Activated CD8-positive, alpha-beta memory T cell treated with anti-CD3 and anti-CD28 coated beads, Interleukin-2, amount 10 ng/mL, durations not matched to agents 7 days and 5 days (primary cell): ENCODE data around the gene MIP. TPM values are rescaled to one million over a fixed set of nuclear protein-coding genes. Genes with fewer than 3 reads are reported as not detected.

Experiments
- ATAC-seq: fragments of 150-1000 bp; cut with Tn5 transposase; one replicate; pipeline ENCODE4 v1.10.0; 2021; ENCODE audit warnings: moderate library complexity
- CTCF ChIA-PET: fragments of 350-600 bp; sonication (Branson Sonifier 250); formaldehyde crosslinking; loops from one replicate; lab custom pipeline; 2021; ENCODE audit warnings: antibody characterized with exemption; lab: Charles Lee
- DNase-seq: peaks from one replicate; pipeline ENCODE4 v3.0.0-alpha.2; 2020
- H3K27ac Mint-ChIP-seq: one replicate; pipeline ENCODE4 v1.8.0; 2021; ENCODE audit warnings: mild to moderate bottlenecking, mixed read lengths
- H3K27me3 Mint-ChIP-seq: one replicate; pipeline ENCODE4 v1.8.0; 2021; ENCODE audit warnings: mixed read lengths
- H3K36me3 Mint-ChIP-seq: one replicate; pipeline ENCODE4 v1.8.0; 2021; ENCODE audit warnings: mild to moderate bottlenecking, mixed read lengths
- H3K4me1 Mint-ChIP-seq: one replicate; pipeline ENCODE4 v1.8.0; 2021; ENCODE audit warnings: mixed read lengths
- H3K4me3 Mint-ChIP-seq: one replicate; pipeline ENCODE4 v1.8.0; 2021; ENCODE audit warnings: mild to moderate bottlenecking, moderate library complexity, mixed read lengths
- H3K9me3 Mint-ChIP-seq: one replicate; pipeline ENCODE4 v1.8.0; 2022; ENCODE audit warnings: low read depth, mixed read lengths
- total RNA-seq, 2 experiments: library from RNA; stranded (reverse); gene quantifications; one replicate each; pipeline ENCODE4 v1.2.3, GENCODE V29; 2021

MIP gene
- total RNA-seq, 2 experiments from 2014 or later, result not detected

DNA sequence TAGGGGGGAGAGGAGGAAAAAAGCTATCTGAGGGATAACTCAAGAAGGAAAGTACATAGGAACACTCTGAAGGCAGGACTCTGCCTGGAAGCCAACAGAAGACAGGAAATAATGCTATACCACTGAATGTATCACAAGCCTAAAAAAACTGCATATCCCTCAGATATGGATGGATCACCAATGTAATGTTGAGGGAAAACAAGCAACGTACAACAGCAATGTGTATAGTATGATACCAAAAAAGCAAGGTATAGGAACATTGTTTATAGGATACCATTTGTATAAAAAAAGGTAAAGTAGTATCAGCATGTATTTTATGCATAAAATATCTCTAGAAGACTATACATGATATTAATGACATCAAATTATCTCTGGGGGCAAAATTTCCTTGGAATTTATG is 30.1 kb upstream of the MIP start:
- peaks cover 25% of the 10 kb centered on the region for H3K27me3 Mint-ChIP-seq
- peaks cover 26% of the 10 kb centered on the region for H3K4me1 Mint-ChIP-seq
- H3K4me3 Mint-ChIP-seq, result no peak overlapping the region
- no peaks in the 10 kb centered on the region for H3K9me3 Mint-ChIP-seq
- CTCF ChIA-PET, result no interaction called here
- peaks cover 3% of the 10 kb centered on the region for H3K36me3 Mint-ChIP-seq
- no peak overlapping the region for H3K27ac Mint-ChIP-seq
- no peak for DNase-seq
- no peak for ATAC-seq

DNA sequence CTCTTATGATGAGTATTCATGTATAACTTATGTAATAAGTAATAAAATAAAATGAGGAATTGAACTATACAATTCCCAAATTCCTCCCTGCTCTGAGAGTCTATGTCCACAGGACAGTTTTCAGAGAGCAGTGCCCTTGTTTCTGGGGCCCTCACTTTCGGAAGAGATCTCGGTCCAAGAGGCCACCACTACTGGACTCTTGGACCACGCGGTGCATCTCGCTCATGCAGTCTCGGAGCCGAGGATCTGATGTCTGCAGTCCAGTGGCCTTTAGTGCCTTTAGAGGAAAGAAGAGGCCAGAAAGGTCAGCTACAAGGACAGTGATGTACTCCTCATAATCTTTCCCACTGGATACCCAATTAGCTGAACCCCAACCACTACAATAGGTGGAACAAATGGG is 25.2 kb upstream of the MIP start:
- Mint-ChIP-seq H3K27me3 (no peaks in the 10 kb centered on the region), H3K9me3 (no peaks in the 10 kb centered on the region), H3K4me3 (no peak overlapping the region), H3K36me3 (peaks cover 2% of the 10 kb centered on the region), H3K4me1 (peaks cover 9% of the 10 kb centered on the region), H3K27ac (no peak overlapping the region)
- CTCF ChIA-PET, result interaction anchor here (1.5 to 2.9 kb wide), 2 partner anchors 12 to 34 kb away, joined by 4 to 7 read pairs; no protein-coding TSS in a partner anchor
- DNase-seq (no peak), ATAC-seq (no peak)

DNA sequence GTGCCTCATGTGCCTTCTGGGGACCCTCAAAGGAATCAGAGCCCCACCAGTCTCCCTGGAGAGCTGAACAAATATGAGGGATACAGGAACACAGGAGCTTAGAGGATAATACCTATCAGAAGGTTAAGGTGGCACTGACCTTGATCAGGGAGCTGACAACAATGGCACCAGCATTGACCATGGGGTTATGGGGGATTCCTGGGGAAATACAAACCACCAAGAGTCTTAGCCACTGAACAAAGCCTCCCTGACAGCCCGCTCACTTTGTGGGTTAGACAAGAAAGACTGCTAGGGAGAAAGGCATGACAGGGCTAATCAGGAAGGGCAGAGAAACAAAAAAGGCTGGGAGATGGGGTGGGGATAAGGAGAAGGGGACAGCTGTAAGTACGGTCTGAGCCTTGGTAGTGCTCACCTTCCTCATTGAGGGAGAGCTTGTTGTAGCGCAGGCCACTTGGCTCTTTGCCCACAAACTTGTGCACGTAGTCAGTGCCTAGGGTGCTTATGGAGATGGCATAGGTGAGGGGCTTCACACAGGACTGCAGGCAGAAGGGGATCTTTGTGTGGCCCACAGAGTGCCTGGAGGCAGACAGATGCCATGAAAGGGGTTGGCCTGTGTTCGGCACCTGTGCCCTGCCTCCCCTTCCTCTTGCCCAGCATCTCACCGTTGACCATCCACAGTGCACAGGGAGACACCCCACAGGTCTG is 23.2 kb upstream of the MIP start:
- H3K4me1 Mint-ChIP-seq, result peaks cover 9% of the 10 kb centered on the region
- no peak overlapping the region for H3K27ac Mint-ChIP-seq
- DNase-seq, result no peak
- H3K9me3 Mint-ChIP-seq, result no peaks in the 10 kb centered on the region
- H3K36me3 Mint-ChIP-seq, result peaks cover 4% of the 10 kb centered on the region
- ATAC-seq, result no peak
- no peaks in the 10 kb centered on the region for H3K27me3 Mint-ChIP-seq
- H3K4me3 Mint-ChIP-seq, result no peak overlapping the region
- CTCF ChIA-PET, result interaction anchor here (0.5 to 2.9 kb wide), 3 partner anchors 14 to 137 kb away, joined by 3 to 7 read pairs (median 4); no protein-coding TSS in a partner anchor

GRCh38 chr12:56476972-56477432 is 22.5 kb upstream of the MIP start:
- CTCF ChIA-PET, result no interaction called here
- DNase-seq, result no peak
- Mint-ChIP-seq H3K9me3 (no peaks in the 10 kb centered on the region), H3K36me3 (peaks cover 4% of the 10 kb centered on the region), H3K27ac (no peak overlapping the region), H3K4me1 (peaks cover 9% of the 10 kb centered on the region), H3K4me3 (no peak overlapping the region), H3K27me3 (no peaks in the 10 kb centered on the region)
- no peak for ATAC-seq

DNA sequence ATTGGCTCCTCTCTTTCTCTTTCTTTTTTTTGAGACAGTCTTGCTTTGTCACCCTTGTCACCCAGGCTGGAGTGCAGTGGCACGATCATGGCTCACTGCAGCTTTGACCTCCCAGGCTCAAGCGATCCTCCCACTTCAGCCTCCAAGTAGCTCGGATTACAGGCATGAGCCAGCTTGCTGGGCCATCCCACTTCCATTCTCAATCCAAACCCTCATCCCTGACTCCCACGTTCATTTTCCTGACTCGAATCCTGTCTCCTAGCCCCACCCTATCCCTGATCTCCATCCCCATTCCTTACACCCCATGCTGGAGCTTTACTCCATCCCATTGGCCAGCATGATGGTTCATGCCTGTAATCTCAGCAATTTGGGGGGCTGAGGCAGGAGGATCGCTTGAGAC is 21.7 kb upstream of the MIP start:
- CTCF ChIA-PET, result interaction anchor here (1.2 kb wide), 1 partner anchor 38 kb away, joined by 3 read pairs; no protein-coding TSS in a partner anchor
- ATAC-seq (no peak), DNase-seq (no peak)
- Mint-ChIP-seq H3K36me3 (peaks cover 4% of the 10 kb centered on the region), H3K4me1 (peaks cover 9% of the 10 kb centered on the region), H3K4me3 (no peak overlapping the region), H3K27me3 (no peaks in the 10 kb centered on the region), H3K9me3 (no peaks in the 10 kb centered on the region), H3K27ac (no peak overlapping the region)

DNA sequence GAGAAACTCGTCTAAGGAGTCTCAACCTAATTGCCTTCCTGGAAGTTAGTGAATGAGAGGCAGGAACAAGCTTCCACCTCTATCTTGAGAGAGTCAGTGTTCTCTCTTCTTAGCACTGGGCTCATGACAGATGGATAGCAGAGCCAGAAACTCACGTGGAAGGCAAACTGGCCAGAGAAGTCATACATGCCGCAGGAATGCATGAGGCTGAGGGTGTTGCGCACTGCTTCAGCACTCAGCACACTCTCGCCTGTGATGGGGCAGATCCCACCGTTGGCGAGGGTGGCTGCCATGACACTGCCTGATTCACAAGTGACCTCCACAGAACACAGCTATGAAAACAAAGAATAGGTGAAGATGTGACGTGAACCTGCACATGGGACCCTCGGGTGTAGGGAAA is 19.9 kb upstream of the MIP start:
- H3K27me3 Mint-ChIP-seq, result no peaks in the 10 kb centered on the region
- no peak overlapping the region for H3K4me3 Mint-ChIP-seq
- DNase-seq (no peak), ATAC-seq (no peak)
- H3K36me3 Mint-ChIP-seq, result peaks cover 12% of the 10 kb centered on the region
- H3K9me3 Mint-ChIP-seq, result no peaks in the 10 kb centered on the region
- CTCF ChIA-PET, result interaction anchor here (0.7 kb wide), 1 partner anchor 69 kb away, joined by 3 read pairs; no protein-coding TSS in a partner anchor
- peaks cover 13% of the 10 kb centered on the region for H3K4me1 Mint-ChIP-seq
- no peak overlapping the region for H3K27ac Mint-ChIP-seq

DNA sequence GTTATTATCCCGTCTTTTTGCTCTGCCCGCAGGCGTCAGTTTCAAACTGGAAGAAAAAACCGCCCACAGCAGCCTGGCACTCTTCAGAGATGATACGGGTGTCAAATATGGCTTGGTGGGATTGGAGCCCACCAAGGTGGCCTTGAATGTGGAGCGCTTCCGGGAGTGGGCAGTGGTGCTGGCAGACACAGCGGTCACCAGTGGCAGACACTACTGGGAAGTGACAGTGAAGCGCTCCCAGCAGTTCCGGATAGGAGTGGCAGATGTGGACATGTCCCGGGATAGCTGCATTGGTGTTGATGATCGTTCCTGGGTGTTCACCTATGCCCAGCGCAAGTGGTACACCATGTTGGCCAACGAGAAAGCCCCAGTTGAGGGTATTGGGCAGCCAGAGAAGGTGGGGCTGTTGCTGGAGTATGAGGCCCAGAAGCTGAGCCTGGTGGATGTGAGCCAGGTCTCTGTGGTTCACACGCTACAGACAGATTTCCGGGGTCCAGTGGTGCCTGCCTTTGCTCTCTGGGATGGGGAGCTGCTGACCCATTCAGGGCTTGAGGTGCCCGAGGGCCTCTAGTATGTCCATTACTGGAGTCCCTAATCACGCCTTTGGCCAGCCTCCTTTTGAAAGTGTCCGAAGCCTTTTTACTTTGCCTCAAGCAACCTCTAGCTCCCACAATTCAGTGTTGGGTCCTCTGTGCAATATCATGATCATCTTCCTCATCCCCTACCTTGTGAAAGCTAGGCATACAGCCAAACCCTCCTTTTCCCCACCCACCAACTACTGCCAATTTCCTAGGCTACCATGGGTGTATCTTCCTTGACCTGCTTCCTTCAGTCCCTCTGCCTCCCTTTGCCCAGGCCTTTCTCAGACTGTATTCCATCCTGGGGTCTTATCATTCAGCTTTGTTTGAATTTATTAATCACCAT is 14.8 kb upstream of the MIP start:
- Mint-ChIP-seq H3K4me1 (peaks cover 26% of the 10 kb centered on the region), H3K9me3 (no peaks in the 10 kb centered on the region), H3K27me3 (no peaks in the 10 kb centered on the region), H3K36me3 (peaks cover 10% of the 10 kb centered on the region), H3K27ac (peak overlapping the region; percentile 95), H3K4me3 (peak overlapping the region; percentile 97)
- peak; percentile 48 for DNase-seq
- CTCF ChIA-PET, result interaction anchor here (0.6 to 2.2 kb wide), 6 partner anchors 11 to 730 kb away, joined by 3 to 7 read pairs (median 3); partner anchors contain the start of genes TIMELESS and ZC3H10
- ATAC-seq, result no peak

DNA sequence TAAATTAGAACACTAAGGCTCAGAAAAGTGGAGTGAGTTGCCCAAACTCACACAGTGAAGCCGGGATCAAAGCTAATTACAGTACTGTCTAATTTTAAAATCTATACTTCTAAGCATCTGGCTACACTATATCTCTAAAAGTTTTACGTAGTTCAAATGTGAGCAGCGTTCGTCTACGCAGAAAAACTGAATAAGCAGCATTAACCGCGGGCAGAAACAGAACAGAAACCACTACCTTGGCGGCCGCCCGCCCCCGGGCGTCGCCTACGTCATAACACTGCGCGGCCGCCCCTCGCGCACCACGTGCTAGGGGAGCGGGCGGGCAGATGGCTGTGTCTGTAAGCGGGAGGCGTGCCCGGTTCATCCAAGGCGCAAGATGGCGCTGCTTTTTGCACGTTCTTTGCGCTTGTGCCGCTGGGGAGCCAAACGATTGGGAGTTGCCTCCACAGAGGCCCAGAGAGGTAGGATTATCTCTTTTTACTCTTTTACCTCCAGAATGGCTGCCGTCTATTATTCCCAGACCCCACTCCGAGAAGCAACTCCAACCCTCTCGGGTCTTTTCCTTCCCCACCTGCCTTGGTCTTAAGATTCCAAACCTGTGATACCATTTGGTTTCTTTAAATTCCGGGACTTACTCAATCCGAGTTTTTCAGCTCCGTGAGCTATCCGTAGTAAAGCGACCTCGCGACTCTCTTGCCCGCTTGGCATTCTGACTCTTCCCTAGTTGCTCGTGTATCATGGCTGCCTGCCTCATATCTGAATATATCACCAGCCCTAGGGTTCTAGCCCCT is 14.0 kb upstream of the MIP start, which contains the start of gene SPRYD4:
SPRYD4 (plus strand) TSS at position 363 of the 791 bp plus-strand sequence; CDS start at position 377, 14 bp downstream.
- ATAC-seq, result peak; percentile 96
- CTCF ChIA-PET, result interaction anchor here (0.8 to 2.2 kb wide), 7 partner anchors 12 to 277 kb away, joined by 3 to 7 read pairs (median 3); partner anchors contain the start of genes COQ10A, STAT2 and TIMELESS
- Mint-ChIP-seq H3K27ac (peak within 1 kb of the TSS; percentile 95), H3K27me3 (no peaks in the 10 kb centered on the region), H3K36me3 (peaks cover 8% of the 10 kb centered on the region), H3K4me1 (peaks cover 29% of the 10 kb centered on the region), H3K9me3 (no peaks in the 10 kb centered on the region), H3K4me3 (peak within 1 kb of the TSS; percentile 97)
- peak; percentile 95 for DNase-seq

- no peaks in the 10 kb centered on the region for H3K27me3 Mint-ChIP-seq
- ATAC-seq, result no peak
- no peak overlapping the region for H3K4me3 Mint-ChIP-seq
- no peak overlapping the region for H3K27ac Mint-ChIP-seq
- no peaks in the 10 kb centered on the region for H3K36me3 Mint-ChIP-seq
- peaks cover 9% of the 10 kb centered on the region for H3K4me1 Mint-ChIP-seq
- no peak for DNase-seq
- CTCF ChIA-PET, result interaction anchor here (0.5 to 3.4 kb wide), 7 partner anchors 11 to 273 kb away, joined by 3 to 36 read pairs (median 17); partner anchors contain the start of genes CNPY2, SMARCC2 and TIMELESS
- H3K9me3 Mint-ChIP-seq, result no peaks in the 10 kb centered on the region
Measured at GRCh38 chr12:56462565-56462964, 8.1 kb upstream of the MIP start.

- ATAC-seq (no peak), DNase-seq (no peak)
- no peaks in the 10 kb centered on the region for H3K36me3 Mint-ChIP-seq
- CTCF ChIA-PET, result interaction anchor here (0.6 to 3.3 kb wide), 6 partner anchors 12 to 310 kb away, joined by 3 to 22 read pairs (median 4); partner anchors contain the start of genes SMARCC2 and TIMELESS
- peaks cover 5% of the 10 kb centered on the region for H3K4me1 Mint-ChIP-seq
- no peaks in the 10 kb centered on the region for H3K9me3 Mint-ChIP-seq
- H3K4me3 Mint-ChIP-seq, result no peak overlapping the region
- H3K27ac Mint-ChIP-seq, result no peak overlapping the region
- no peaks in the 10 kb centered on the region for H3K27me3 Mint-ChIP-seq
Measured at GRCh38 chr12:56461235-56462159, 7.0 kb upstream of the MIP start.

GRCh38 chr12:56457817-56458216 is 3.4 kb upstream of the MIP start:
- CTCF ChIA-PET, result interaction anchor here (0.6 to 1.4 kb wide), 2 partner anchors 9 to 16 kb away, joined by 4 read pairs; partner anchors contain the start of gene TIMELESS
- no peaks in the 10 kb centered on the region for H3K36me3 Mint-ChIP-seq
- H3K9me3 Mint-ChIP-seq, result no peaks in the 10 kb centered on the region
- H3K27me3 Mint-ChIP-seq, result no peaks in the 10 kb centered on the region
- no peaks in the 10 kb centered on the region for H3K4me1 Mint-ChIP-seq
- no peak for DNase-seq
- H3K4me3 Mint-ChIP-seq, result no peak overlapping the region
- ATAC-seq, result no peak
- H3K27ac Mint-ChIP-seq, result no peak overlapping the region
